BJ (cell line): ENCODE measurements around the gene ABO. TPM values are rescaled to one million over a fixed set of nuclear protein-coding genes. Genes with fewer than 3 reads are reported as not detected.
"Not testable (repeated sequence)": the region's sequence is repeated elsewhere in the genome, so short reads cannot be mapped to it uniquely, and the experiment has no call there.

Experiments used
- CTCF ChIA-PET: fragments of 350-600 bp; formaldehyde crosslinking; extraction: SDS; loops from one replicate; lab custom pipeline; 2021; ENCODE audit warnings: antibody characterized with exemption, inconsistent platforms; lab: Yijun Ruan, JAX
- POLR2A ChIA-PET: fragments of 300-600 bp; sonication (Branson Sonifier 250); formaldehyde crosslinking; extraction: SDS; loops from one replicate; lab custom pipeline; 2021; ENCODE audit warnings: antibody characterized with exemption; lab: Charles Lee
- DNase-seq: peaks from one replicate; pipeline ENCODE4 v3.0.0-alpha.2; 2011; ENCODE audit warnings: low read depth
- H3K27me3 ChIP-seq: 2 replicates; pipeline ENCODE4 v1.6.0; 2011; ENCODE audit warnings: low read length; ENCODE audit not compliant: control insufficient read depth, insufficient read depth
- H3K36me3 ChIP-seq: 2 replicates; pipeline ENCODE4 v1.5.1; 2011; ENCODE audit warnings: low read length; ENCODE audit not compliant: control insufficient read depth, insufficient read depth
- H3K4me3 ChIP-seq: 2 replicates; pipeline ENCODE4 v1.5.1; 2011; ENCODE audit warnings: low read depth, mild to moderate bottlenecking, control low read depth, low read length
- CTCF ChIP-seq: IDR thresholded peaks from 2 replicates; pipeline ENCODE4 v1.5.1; 2011; ENCODE audit warnings: low read depth, mild to moderate bottlenecking, control low read depth, inconsistent platforms, low read length, moderate library complexity; ENCODE audit not compliant: insufficient read depth
- polyA plus RNA-seq: library from polyadenylated mRNA; depleted of rRNA; stranded (reverse); fragments of >200 nt; gene quantifications from 2 replicates; pipeline ENCODE4 v1.2.3, GENCODE V29; 2011

The ABO gene
- polyA plus RNA-seq, 1 experiment = not detected

DNA sequence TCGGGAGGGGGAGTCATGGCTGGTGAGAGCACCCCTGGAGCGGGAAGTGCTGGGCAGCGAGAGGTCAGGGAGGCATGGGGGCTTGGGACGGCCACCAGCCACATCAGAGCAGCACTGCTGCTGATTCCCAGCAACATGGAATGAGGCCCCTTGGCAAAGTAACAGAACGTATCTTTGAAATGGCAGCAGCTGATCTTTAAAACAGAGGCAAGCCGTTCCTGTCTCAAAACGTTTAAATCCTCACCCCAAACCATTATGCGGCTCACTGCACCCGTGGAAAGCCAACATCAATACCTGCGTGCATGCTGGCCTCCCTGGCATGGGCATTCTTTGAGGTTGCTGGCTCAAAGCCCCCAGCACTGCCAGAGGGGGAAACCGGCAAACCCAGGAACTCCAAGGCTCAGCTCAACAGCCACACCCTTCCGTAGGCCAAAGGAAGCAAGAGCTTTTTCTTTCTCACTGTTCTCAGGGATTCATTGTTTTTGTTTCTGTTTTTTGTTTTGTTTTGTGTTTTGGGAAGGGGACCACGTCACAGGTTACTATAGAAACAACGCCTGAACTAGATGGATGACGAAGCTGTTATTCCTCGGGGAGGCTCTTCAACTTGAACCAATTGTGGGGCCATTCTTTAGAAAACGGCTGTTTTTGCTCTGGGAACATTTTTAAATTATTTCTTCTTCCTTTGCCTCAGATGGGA, 37.8 kb downstream of the ABO start:
- POLR2A ChIA-PET = no interaction called here
- CTCF ChIA-PET = no interaction called here
- no peak for DNase-seq

GRCh38 chr9:133236291-133237034, 38.5 kb downstream of the ABO start:
- H3K27me3 ChIP-seq, H3K4me3 ChIP-seq, H3K36me3 ChIP-seq, CTCF ChIA-PET, DNase-seq, POLR2A ChIA-PET: not testable (repeated sequence)

More for the DNA sequence above, 37.8 kb downstream of the ABO start:
- Histone ChIP-seq H3K36me3 (no peaks in the 10 kb centered on the region), H3K27me3 (peaks cover 2% of the 10 kb centered on the region; the same call in 1 of the 2 replicates), H3K4me3 (no peak overlapping the region)
- TF ChIP-seq CTCF = no peak

DNA sequence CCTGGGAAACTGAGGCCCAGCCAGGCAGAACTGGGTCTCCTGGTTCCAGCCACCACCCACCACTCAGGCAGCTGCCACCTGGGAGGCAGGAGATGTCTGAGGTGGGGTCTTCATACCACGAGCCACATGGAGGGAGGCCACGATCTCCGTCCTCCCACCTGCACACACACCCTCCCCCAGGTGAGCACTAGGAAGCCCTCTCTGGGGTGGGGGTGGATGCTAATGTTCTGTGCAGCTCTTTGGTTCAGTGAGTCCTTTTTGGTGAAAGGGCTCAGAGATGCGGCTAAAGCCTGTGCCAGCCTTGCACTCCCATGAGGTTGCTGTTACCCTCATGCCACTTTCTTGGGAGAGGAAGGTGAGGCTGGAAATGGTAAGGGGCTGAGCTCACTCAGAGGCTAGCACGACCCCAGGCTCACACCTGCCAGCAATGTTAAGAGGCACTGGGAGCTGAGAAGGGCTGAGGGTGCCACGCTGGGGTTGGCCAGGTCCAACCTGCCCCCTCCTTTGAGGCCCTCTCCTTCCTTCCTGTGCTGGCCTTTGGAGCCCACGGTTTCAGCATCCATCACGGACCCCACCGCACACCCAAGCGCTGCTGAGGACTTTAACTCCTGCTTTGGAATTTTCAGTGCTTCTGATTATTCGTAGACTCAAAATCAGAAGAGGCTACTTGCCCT, 39.3 kb downstream of the ABO start:
- Histone ChIP-seq H3K4me3 (no peak overlapping the region), H3K27me3 (peaks cover 2% of the 10 kb centered on the region; the same call in 1 of the 2 replicates), H3K36me3 (no peaks in the 10 kb centered on the region)
- no peak for TF ChIP-seq CTCF
- ChIA-PET POLR2A (no interaction called here), CTCF (no interaction called here)
- DNase-seq = no peak

DNA sequence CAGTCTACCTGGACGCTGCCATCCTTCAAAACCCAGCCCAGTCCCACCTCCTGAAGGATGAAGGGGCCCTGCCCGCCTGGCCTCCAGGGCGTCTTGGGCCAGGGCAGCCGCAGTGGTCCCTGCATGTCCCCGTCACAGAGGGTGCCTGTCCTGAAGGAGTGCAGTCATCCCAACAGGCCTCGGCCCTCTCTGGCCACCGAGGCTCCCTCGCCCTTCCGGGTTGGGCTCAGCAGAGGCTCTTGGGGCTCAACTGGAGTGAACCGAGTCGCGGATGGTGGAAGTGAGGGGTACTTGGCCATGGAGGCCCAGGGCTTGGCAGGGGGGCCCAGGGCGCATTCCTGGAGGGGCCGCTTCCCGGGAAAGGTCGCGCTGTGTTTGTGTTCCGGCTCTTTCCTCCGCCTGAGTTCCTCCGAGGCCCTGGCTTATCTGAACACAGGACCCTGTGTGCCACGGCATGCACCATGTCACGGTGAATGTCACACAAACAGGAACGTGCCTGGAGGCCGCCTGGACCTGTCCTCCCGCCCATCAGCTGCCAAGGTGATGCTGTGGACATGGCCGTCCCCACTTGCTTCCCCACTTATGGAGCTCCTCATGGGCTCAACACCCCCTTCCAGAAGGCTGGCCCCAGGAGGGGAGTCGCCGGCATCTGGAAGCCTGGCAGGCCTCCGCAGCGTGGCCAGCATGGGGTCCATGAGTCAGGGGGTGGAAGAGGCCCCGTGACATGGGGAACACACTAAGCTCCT, 40.3 kb downstream of the ABO start:
- ChIA-PET POLR2A (no interaction called here), CTCF (no interaction called here)
- DNase-seq = no peak
- H3K36me3 ChIP-seq = no peaks in the 10 kb centered on the region
- TF ChIP-seq CTCF = no peak
- no peak overlapping the region for H3K4me3 ChIP-seq
- H3K27me3 ChIP-seq = peaks cover 2% of the 10 kb centered on the region; the same call in 1 of the 2 replicates

DNA sequence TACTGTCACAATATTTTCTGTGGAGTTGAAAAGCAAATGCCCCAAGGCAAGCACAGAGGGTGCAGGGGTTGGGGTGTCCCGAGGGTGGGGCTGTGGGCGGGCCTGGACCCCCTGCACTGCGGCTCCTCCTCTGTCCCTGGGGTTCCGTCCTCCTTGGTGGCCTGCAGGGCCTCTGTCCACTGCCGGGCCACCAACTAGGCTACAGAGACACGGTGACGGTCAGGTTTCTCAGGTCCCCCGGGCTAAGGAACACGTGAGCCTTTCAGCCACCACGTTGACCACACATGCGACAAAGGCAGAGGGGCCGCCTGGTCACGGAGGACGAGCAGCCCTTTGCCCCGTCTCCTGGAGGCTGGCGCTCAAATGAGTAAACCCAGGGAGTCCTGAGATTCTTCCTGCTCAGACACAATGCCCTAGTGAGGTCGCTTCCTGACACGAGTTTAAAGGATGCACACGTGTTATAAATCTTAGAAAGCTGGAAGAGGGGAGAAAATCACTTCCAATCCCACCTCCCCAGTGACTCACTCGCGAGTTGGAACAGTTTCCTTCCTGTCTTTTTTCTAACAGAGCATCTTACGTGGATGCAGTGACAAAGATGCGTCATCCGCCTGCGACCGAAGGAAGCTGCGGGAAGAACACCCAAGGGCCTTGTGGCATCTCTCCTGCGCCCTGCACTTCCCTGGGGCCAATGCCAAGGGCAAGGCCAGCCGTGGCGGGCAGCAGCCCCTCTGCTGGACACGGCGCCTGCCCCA, 41.1 kb downstream of the ABO start:
- ChIA-PET CTCF (no interaction called here), POLR2A (no interaction called here)
- no peak overlapping the region for H3K4me3 ChIP-seq
- no peak for TF ChIP-seq CTCF
- H3K27me3 ChIP-seq = peaks cover 2% of the 10 kb centered on the region; the same call in 1 of the 2 replicates
- DNase-seq = no peak
- H3K36me3 ChIP-seq = no peaks in the 10 kb centered on the region

DNA sequence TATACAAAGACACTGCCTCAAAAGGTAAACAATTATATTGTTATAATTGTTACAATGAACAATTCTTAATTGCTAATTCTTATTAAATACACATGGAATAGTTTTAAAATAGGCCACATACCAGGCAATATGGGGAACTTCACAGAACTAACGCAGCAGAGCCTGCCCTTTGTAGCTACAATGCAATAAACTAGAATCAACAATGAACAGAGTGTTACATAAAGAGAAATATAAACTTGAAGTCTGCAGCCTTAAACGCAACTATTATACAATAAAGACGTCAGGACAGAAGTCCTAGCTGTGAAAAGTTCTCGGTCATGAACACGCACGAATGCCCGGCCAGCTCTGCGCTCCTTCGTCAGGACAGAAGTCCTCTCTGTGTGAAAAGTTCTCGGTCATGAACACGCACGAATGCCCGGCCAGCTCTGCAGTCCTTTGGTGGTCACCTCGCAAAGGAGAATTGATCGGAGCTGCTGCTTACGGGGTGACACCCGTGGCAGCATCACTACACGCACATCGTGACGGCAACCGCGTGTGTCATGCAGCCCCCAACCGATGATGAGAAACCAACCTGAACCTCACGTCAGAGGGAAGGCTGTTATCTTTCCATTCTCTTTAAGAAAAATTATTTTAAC, 43.0 kb downstream of the ABO start:
- H3K36me3 ChIP-seq, H3K27me3 ChIP-seq, CTCF ChIA-PET, DNase-seq, H3K4me3 ChIP-seq: not testable (repeated sequence)
- POLR2A ChIA-PET = interaction anchor here (0.6 kb wide), 1 partner anchor 263 kb away, joined by 3 read pairs; no protein-coding TSS in a partner anchor

- H3K36me3 ChIP-seq, CTCF ChIA-PET, H3K27me3 ChIP-seq, POLR2A ChIA-PET, H3K4me3 ChIP-seq, DNase-seq: not testable (repeated sequence)
Measured at GRCh38 chr9:133230514-133230913, 44.5 kb downstream of the ABO start.
